HepG2 (cell line): ENCODE data around the gene PA2G4. TPM values are rescaled to one million over a fixed set of nuclear protein-coding genes. Genes with fewer than 3 reads are reported as not detected.
A peak's percentile ranks its signal among the peaks of the same experiment; 100 is the strongest.

ENCODE experiments used
- NCOA2 ChIP-seq: sonication (generic); formaldehyde crosslinking; IDR thresholded peaks from 2 replicates; pipeline ENCODE4 v1.8.0; 2022; ENCODE audit warnings: inconsistent platforms
- RARA ChIP-seq: IDR thresholded peaks from 2 replicates; pipeline ENCODE4 v1.6.1; 2016; ENCODE audit warnings: missing genetic modification reagents, missing compliant biosample characterization
- RBM22 ChIP-seq: fragments of 200-400 bp; formaldehyde crosslinking; optimal IDR thresholded peaks from 2 replicates; pipeline ENCODE3; 2017; ENCODE audit warnings: mild to moderate bottlenecking, low read length, moderate library complexity
- ZNF224 ChIP-seq: sonication (generic); formaldehyde crosslinking; IDR thresholded peaks from 2 replicates; pipeline ENCODE4 v1.5.0; 2020; ENCODE audit warnings: mild to moderate bottlenecking, missing genetic modification reagents
- ZNF652 ChIP-seq: IDR thresholded peaks from 2 replicates; pipeline ENCODE4 v1.6.1; 2016; ENCODE audit warnings: low read depth, borderline replicate concordance
- ZNF709 ChIP-seq: sonication (generic); formaldehyde crosslinking; IDR thresholded peaks from 2 replicates; pipeline ENCODE4 v1.5.0; 2020; ENCODE audit warnings: mild to moderate bottlenecking, missing genetic modification reagents
- polyA plus RNA-seq, 8 experiments: library from polyadenylated mRNA; depleted of rRNA in 3 of 8; stranded (reverse) in 7 of 8; unstranded in 1 of 8; fragments of >200 nt; fragmentation: Illumina TruSeq in 4 of 8; extraction: Trizol in 4 of 8; gene quantifications; 2 replicates each; pipeline versions ENCODE4 v1.2.1 to v1.2.3, GENCODE V29; 2011 to 2016; ENCODE audit warnings: low read depth in 4 of 8, missing spikeins in 1 of 8, mixed read lengths in 1 of 8; ENCODE audit not compliant: insufficient read depth in 1 of 8
- total RNA-seq, 5 experiments: library from RNA; depleted of rRNA; stranded (reverse); fragments of >200 nt; fragmentation: Illumina TruSeq; extraction: Trizol; gene quantifications; 2 replicates each; pipeline ENCODE4 v1.2.3, GENCODE V29; 2016; ENCODE audit warnings: low read depth in 1 of 5
- TF ChIP-seq, protein P1 (sequence below): IDR thresholded peaks from 2 replicates; pipeline ENCODE4 v1.6.1; 2016; ENCODE audit warnings: low read depth
- TF ChIP-seq, protein P2 (sequence below): sonication (generic); formaldehyde crosslinking; IDR thresholded peaks from 2 replicates; pipeline ENCODE4 v1.4.0; 2020; ENCODE audit warnings: missing genetic modification reagents, borderline replicate concordance
- TF ChIP-seq, protein P3 (sequence below): sonication (generic); formaldehyde crosslinking; IDR thresholded peaks from 2 replicates; pipeline ENCODE4 v1.4.0; 2020; ENCODE audit warnings: mild to moderate bottlenecking, missing genetic modification reagents
- TF ChIP-seq, protein P4 (sequence below): sonication (generic); formaldehyde crosslinking; IDR thresholded peaks from 2 replicates; pipeline ENCODE4 v1.4.0; 2020; ENCODE audit warnings: missing genetic modification reagents, borderline replicate concordance
- TF ChIP-seq, protein P5 (sequence below): sonication (generic); formaldehyde crosslinking; IDR thresholded peaks from 2 replicates; pipeline ENCODE4 v1.4.0; 2020; ENCODE audit warnings: missing genetic modification reagents
- TF ChIP-seq, protein P6 (sequence below): sonication (generic); formaldehyde crosslinking; IDR thresholded peaks from 2 replicates; pipeline ENCODE4 v1.4.0; 2020; ENCODE audit warnings: missing genetic modification reagents

PA2G4 gene
- total and polyA plus RNA-seq, 2 of the 13 experiments (the other 11 are each of a cell fraction or from before 2014, with no cell fraction given): 147 to 240 TPM

DNA sequence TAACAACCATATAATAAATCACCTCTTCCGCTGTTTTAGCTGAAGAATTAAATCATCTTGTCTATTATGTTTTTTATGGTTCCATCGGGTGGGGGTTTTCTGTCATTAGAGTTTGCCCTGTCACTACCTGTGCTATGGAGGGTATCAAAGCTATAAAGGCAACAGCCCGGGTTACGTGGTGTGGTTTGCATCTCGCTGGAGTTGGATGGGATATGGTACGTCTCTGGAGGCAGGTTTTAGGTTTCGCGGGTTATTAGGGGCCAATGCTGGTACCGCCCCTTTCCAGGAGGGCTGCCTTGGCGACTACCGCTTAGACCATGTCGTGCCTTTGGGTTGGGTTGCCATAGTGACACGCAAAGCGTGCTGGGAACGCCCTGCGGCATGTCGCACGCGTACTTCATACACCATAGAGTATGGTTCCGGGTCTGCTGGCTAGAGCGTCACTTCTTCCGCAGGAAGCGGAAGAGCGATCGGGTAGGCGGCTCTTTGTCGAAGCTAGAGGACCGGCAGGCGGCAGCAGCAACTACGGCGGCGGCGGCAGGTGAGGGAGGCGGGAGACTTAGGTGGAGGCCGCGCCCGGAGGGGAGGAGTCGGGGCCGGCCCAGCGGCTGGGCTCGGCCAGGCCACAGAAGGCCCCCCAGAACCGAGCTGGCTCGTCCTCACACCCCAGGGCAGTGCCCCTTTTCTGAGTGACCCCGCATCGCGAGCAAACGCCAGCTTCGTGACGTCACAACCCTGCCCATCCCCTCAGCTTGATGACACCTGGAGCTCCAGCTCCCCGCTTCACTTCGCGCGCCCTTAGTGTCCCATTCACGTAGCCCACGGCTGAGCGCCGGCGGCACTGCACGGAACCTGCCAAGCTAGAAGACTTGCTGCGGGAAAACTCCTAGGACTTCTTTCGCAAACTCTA is 13.7 kb downstream of the PA2G4 start, which contains the start of gene ZC3H10 (continued):
- TF ChIP-seq, protein P1, sequence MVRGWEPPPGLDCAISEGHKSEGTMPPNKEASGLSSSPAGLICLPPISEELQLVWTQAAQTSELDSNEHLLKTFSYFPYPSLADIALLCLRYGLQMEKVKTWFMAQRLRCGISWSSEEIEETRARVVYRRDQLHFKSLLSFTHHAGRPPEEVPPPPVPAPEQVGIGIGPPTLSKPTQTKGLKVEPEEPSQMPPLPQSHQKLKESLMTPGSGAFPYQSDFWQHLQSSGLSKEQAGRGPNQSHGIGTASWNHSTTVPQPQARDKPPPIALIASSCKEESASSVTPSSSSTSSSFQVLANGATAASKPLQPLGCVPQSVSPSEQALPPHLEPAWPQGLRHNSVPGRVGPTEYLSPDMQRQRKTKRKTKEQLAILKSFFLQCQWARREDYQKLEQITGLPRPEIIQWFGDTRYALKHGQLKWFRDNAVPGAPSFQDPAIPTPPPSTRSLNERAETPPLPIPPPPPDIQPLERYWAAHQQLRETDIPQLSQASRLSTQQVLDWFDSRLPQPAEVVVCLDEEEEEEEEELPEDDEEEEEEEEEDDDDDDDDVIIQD (CRISPR knock-in tag): no peak; the same call in 1 of the 2 replicates
- TF ChIP-seq, protein P2, sequence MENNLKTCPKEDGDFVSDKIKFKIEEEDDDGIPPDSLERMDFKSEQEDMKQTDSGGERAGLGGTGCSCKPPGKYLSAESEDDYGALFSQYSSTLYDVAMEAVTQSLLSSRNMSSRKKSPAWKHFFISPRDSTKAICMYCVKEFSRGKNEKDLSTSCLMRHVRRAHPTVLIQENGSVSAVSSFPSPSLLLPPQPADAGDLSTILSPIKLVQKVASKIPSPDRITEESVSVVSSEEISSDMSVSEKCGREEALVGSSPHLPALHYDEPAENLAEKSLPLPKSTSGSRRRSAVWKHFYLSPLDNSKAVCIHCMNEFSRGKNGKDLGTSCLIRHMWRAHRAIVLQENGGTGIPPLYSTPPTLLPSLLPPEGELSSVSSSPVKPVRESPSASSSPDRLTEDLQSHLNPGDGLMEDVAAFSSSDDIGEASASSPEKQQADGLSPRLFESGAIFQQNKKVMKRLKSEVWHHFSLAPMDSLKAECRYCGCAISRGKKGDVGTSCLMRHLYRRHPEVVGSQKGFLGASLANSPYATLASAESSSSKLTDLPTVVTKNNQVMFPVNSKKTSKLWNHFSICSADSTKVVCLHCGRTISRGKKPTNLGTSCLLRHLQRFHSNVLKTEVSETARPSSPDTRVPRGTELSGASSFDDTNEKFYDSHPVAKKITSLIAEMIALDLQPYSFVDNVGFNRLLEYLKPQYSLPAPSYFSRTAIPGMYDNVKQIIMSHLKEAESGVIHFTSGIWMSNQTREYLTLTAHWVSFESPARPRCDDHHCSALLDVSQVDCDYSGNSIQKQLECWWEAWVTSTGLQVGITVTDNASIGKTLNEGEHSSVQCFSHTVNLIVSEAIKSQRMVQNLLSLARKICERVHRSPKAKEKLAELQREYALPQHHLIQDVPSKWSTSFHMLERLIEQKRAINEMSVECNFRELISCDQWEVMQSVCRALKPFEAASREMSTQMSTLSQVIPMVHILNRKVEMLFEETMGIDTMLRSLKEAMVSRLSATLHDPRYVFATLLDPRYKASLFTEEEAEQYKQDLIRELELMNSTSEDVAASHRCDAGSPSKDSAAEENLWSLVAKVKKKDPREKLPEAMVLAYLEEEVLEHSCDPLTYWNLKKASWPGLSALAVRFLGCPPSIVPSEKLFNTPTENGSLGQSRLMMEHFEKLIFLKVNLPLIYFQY (CRISPR knock-in tag): no peak
- TF ChIP-seq ZNF709 (CRISPR knock-in tag) (peak; percentile 78; the same call in 1 of the 2 replicates), NCOA2 (CRISPR knock-in tag) (peak; percentile 64), ZNF224 (CRISPR knock-in tag) (peak; percentile 71; the same call in 1 of the 2 replicates), ZNF652 (CRISPR knock-in tag) (peak; percentile 52; the same call in 1 of the 2 replicates), RBM22 (peak; percentile 100), RARA (CRISPR knock-in tag) (peak; percentile 39; the same call in 1 of the 2 replicates)
- TF ChIP-seq, protein P3, sequence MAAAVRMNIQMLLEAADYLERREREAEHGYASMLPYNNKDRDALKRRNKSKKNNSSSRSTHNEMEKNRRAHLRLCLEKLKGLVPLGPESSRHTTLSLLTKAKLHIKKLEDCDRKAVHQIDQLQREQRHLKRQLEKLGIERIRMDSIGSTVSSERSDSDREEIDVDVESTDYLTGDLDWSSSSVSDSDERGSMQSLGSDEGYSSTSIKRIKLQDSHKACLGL (CRISPR knock-in tag): no peak
- TF ChIP-seq, protein P4, sequence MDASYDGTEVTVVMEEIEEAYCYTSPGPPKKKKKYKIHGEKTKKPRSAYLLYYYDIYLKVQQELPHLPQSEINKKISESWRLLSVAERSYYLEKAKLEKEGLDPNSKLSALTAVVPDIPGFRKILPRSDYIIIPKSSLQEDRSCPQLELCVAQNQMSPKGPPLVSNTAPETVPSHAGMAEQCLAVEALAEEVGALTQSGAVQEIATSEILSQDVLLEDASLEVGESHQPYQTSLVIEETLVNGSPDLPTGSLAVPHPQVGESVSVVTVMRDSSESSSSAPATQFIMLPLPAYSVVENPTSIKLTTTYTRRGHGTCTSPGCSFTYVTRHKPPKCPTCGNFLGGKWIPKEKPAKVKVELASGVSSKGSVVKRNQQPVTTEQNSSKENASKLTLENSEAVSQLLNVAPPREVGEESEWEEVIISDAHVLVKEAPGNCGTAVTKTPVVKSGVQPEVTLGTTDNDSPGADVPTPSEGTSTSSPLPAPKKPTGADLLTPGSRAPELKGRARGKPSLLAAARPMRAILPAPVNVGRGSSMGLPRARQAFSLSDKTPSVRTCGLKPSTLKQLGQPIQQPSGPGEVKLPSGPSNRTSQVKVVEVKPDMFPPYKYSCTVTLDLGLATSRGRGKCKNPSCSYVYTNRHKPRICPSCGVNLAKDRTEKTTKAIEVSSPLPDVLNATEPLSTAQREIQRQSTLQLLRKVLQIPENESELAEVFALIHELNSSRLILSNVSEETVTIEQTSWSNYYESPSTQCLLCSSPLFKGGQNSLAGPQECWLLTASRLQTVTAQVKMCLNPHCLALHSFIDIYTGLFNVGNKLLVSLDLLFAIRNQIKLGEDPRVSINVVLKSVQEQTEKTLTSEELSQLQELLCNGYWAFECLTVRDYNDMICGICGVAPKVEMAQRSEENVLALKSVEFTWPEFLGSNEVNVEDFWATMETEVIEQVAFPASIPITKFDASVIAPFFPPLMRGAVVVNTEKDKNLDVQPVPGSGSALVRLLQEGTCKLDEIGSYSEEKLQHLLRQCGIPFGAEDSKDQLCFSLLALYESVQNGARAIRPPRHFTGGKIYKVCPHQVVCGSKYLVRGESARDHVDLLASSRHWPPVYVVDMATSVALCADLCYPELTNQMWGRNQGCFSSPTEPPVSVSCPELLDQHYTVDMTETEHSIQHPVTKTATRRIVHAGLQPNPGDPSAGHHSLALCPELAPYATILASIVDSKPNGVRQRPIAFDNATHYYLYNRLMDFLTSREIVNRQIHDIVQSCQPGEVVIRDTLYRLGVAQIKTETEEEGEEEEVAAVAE (CRISPR knock-in tag): peak; percentile 92
- TF ChIP-seq, protein P5, sequence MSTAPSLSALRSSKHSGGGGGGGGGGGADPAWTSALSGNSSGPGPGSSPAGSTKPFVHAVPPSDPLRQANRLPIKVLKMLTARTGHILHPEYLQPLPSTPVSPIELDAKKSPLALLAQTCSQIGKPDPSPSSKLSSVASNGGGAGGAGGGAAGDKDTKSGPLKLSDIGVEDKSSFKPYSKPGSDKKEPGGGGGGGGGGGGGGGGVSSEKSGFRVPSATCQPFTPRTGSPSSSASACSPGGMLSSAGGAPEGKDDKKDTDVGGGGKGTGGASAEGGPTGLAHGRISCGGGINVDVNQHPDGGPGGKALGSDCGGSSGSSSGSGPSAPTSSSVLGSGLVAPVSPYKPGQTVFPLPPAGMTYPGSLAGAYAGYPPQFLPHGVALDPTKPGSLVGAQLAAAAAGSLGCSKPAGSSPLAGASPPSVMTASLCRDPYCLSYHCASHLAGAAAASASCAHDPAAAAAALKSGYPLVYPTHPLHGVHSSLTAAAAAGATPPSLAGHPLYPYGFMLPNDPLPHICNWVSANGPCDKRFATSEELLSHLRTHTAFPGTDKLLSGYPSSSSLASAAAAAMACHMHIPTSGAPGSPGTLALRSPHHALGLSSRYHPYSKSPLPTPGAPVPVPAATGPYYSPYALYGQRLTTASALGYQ (CRISPR knock-in tag): peak; percentile 77
- TF ChIP-seq, protein P6, sequence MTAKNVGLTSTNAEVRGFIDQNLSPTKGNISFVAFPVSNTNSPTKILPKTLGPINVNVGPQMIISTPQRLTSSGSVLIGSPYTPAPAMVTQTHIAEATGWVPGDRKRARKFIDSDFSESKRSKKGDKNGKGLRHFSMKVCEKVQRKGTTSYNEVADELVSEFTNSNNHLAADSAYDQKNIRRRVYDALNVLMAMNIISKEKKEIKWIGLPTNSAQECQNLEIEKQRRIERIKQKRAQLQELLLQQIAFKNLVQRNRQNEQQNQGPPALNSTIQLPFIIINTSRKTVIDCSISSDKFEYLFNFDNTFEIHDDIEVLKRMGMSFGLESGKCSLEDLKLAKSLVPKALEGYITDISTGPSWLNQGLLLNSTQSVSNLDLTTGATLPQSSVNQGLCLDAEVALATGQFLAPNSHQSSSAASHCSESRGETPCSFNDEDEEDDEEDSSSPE: peak; percentile 90
